ENCODE results near the gene CHD9.

DNA sequence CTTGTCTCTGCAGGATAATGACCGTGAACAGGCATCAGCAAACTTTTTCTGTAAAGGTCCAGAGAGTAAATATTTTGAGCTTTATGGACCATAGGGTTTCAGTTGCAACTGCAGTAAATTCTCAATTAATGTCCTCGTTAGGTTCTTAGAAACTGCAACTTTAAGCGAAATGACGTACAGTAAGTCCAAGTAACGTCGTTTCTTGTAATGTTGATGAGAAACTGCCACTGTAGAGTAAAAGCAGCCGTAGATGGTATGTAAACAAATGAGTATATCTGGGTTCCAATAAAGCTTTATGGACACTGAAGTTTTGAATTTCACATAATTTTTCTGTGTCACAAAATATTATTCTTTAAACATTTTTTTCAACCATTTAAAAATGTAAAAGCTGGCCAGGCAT lies 4.9 kb downstream of the CHD9 start:
- TF ChIP-seq POLR2A (IDR thresholded peaks at IDR 0.05): no peak
- TF ChIP-seq, protein P1, sequence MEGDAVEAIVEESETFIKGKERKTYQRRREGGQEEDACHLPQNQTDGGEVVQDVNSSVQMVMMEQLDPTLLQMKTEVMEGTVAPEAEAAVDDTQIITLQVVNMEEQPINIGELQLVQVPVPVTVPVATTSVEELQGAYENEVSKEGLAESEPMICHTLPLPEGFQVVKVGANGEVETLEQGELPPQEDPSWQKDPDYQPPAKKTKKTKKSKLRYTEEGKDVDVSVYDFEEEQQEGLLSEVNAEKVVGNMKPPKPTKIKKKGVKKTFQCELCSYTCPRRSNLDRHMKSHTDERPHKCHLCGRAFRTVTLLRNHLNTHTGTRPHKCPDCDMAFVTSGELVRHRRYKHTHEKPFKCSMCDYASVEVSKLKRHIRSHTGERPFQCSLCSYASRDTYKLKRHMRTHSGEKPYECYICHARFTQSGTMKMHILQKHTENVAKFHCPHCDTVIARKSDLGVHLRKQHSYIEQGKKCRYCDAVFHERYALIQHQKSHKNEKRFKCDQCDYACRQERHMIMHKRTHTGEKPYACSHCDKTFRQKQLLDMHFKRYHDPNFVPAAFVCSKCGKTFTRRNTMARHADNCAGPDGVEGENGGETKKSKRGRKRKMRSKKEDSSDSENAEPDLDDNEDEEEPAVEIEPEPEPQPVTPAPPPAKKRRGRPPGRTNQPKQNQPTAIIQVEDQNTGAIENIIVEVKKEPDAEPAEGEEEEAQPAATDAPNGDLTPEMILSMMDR (IDR thresholded peaks at IDR 0.05): no peak
